Stimulated activated CD4-positive, alpha-beta T cell treated with anti-CD3 and anti-CD28 coated beads, Interleukin-15, amount 100 ng/mL, for 1 hour (primary cell): Measurements from ENCODE around the gene NME5.

Experiments used
- DNase-seq, 2 donors: peaks; one replicate each; pipeline ENCODE4 v3.0.0-alpha.2; 2020; ENCODE audit warnings: low read depth in 1 of 2, low spot score in 1 of 2

Gene NME5

DNA sequence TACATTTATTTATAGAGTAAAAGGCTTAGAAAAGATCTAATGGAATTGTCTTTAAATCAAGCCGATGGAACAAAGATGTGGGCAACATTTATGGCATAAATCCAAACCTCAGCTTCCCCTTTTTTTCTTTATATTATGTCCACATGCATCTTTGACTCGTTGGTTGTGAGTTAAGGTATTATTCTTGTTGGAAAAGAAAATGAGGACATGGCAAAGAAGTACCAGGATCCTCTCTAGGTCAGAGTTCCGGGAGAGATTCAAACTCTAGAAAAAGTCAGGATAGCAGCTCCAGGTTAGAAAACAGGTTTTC, 508 bp upstream of the NME5 start:
- DNase-seq, result no peak

DNA sequence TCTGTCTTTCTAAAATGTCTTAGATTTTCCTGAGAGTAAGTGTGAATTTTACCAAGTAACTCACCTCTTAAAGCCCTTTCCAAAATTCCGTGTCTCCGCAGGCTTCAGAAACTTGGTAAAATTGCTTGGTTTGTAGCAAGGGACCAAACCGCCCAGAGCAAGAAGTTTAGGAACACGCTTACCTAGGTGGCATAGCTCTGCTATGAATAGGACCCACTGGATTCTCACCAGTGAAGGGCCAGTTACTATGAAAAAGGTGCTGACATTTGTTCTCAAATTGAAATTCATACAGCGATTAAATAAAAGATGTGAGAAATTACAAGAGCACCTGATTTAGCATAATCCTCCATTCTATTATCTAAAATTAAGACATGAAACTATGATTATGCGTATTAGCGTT, 6.7 kb downstream of the NME5 start:
- no peak for DNase-seq

DNA sequence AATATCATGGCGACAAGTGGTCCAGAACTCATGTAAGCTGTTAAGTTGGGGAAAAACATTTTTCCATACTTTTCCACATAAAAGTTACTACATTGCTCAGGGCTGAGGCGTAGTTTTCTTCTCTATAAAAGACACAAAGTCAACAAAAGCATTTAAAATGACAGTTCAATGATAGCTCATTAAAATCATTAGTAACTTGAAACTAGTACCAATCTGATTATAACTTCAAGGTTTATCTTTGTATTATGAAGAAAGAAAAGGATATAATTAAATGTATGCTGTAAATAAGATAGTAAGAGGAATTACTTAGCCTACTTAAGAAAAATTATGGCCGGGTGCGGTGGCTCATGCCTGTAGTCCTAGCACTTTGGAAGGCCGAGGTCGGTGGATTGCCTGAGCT, 9.9 kb downstream of the NME5 start:
- DNase-seq, result no peak

DNA sequence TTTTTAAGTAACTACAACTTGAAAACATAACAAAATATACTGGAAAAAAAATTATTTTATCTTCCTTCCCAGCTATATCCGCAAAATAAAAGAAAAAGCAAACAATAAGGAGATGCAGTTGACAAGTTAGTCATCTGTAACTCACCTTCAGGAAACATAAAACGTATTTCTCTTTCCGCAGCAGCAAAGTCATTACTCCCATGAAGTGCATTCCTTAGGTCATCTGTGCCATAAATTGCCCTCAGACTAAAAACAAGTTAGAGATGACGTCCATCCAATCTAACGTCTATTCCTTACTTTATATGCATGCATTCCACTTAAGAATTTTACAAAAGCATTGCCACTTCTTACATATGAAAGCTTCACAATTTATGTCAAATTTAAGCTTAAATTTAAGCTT, 10.9 kb downstream of the NME5 start:
- DNase-seq, result no peak

DNA sequence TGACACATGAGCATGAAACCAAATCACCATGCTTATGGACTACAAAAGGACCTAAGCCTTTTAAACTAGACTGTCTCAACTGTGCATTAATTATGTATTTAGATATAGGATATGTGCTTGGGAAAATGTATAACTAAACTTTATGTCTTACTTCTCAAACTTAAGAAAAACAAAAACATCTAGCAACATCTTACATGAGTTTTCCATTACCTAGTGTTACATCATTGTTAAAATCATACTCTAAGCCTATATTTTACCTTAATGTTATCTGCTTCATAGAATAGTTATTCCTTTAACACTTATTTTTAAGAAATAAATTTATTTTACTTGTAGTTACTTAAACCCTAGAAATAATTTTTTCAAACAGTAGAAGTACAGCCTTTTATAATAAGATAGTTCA, 24.0 kb downstream of the NME5 start:
- DNase-seq, result no peak

DNA sequence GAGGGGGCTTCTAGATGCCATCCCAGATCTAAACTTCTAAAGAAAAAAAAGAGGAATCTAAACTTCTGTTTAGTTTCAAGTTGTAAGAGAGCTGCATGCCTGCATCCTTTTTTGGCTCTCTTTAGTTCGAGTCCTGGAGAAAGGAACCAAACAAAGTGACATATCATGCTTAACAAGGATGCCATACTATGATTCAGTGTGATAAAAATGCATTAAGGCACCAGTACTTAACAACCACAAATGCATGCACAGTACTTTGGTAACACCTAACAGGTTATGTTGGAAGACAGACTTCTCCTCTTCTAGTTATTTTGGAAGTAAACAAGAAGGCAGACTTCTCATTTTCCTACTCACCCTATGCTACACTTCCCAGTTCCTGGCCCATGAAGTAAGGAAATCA, 27.3 kb downstream of the NME5 start:
- DNase-seq, result no peak

DNA sequence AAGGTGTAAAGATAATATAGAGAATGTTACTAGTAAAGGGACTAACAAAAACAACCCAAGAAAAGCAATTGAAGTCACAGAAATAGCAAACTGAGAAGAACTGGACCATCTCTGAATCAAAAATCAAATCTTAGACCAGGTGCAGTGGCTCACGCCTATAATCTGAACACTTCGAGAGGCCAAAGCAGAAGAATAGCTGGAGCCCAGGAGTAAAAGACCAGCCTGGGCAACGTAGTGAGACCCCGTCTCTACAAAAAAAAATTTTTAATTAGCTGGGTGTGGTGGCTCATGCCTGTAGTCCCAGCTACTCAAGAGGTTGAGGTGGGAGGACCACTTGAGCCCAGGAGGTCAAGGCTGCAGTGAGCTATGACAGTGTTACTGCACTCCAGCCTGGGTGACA, 28.0 kb downstream of the NME5 start:
- DNase-seq, result no peak

DNA sequence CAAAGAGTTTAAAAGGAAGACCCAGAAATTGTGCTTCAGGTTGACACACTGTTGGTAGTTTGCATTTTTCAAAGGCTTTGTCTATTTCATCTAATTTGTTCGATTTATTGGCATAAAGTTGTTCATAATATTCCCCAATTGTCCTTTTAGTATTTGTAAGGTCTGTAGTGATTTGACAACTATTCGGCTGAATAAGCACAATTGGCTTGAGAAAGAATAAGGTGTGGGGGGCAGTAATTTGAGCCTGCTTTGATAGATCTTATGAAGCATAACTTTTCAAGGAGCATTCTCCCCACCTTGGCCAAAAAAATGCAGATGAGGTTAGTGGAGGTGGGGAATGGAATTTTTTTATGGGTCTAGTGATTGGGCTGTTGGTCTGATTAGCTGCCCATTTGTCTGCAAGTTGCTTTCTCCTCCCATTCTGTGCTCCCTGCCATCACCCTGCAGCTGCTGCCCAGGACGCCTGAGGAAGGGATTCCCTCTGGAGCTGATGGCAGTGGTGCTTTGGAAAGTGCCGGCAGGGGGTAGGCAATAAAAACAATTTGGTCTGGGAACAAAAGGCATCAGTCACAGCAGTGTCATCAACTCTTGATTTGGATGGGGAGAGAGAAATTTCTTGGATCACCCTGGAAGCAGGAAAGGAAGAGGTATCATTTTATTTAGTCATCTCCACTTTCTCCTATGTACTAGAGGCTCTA, 28.8 kb downstream of the NME5 start:
- DNase-seq, result no peak

DNA sequence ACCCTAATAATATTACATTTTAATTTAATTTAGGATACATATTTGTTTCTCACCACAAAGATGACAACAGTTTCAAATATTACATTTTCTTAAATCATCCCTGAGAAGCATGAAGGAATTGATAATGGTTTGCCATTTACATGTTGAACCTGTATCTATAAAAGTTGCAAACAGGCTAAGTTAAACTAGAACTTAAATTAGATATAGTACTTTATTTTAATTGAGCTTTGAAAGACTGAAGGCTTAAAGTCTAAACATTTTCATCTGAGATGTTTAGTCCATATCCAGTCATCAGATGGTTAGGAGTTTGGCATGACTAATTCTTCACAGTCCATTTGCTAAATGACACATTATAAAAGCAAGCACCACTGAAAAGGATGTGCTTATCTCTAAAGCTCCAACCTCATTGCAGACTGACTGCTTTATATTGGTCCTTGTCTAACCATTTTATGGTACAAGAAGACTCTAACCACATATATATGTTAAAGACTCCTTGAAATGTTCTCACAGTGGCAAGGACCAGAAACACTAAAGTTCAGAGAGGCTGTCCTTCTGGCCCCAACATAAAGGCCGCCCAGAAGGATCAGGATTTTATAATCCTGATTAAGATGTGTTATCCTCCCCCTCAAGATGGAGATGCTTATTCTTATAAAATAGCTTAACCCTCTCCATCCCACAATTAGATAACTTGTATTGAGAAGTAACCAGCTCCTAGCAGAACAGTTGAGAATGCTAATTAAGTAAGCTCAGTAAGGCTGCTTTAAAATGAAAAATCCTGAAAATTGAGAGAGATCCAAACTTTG, 29.6 kb downstream of the NME5 start:
- no peak for DNase-seq

DNA sequence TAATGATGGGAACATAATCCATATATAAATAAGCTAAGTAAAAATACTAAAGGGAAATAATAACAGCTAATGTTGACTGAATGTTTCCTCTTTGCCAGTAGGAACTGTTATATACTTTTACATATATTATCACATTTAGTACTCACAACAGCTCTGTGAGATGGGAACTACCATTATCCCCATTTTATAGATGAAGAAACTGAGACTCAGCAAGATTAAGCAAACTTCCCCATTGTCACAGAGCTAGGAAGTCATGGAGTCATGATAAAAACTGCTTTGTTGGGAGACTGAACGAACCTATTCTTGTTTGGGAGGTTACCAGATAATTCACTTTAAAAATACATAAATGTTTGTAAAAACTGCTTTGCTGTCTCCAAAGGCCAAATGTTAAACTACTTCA, 32.0 kb downstream of the NME5 start:
- DNase-seq, result no peak

DNA sequence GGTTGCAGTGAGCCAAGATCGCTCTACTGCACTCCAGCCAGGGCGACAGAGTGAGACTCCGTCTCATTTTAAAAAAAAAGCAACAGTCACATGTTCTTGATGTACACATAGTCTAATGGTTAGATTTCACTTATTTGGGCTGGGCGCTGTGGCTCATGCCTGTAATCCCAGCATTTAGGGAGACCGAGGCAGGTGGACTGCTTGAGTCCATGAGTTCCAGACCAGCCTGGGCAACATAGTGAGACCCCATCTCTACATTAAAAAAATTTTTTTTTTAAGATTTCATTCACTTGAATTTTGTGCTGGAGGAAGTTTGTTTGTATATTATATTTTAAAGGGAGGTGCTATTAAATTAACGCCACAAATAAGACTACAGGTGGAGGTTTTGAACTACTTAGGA, 33.5 kb downstream of the NME5 start:
- DNase-seq, result no peak

DNA sequence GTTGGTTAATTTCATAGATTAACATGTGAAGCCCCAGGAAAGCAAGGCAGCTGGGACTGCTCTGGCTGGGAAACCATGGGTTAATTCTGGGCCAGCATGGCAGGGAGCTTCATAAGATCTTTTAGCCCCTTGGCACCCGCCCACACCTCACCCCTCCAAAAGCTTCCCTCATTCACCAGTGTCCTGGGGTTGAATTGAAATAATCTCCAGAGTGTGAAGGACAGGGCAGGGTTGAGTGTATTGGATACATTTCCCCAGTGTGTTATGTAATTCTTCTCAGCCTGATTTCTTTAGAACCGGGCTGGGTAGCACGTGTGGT, 36.0 kb downstream of the NME5 start:
- no peak for DNase-seq

DNA sequence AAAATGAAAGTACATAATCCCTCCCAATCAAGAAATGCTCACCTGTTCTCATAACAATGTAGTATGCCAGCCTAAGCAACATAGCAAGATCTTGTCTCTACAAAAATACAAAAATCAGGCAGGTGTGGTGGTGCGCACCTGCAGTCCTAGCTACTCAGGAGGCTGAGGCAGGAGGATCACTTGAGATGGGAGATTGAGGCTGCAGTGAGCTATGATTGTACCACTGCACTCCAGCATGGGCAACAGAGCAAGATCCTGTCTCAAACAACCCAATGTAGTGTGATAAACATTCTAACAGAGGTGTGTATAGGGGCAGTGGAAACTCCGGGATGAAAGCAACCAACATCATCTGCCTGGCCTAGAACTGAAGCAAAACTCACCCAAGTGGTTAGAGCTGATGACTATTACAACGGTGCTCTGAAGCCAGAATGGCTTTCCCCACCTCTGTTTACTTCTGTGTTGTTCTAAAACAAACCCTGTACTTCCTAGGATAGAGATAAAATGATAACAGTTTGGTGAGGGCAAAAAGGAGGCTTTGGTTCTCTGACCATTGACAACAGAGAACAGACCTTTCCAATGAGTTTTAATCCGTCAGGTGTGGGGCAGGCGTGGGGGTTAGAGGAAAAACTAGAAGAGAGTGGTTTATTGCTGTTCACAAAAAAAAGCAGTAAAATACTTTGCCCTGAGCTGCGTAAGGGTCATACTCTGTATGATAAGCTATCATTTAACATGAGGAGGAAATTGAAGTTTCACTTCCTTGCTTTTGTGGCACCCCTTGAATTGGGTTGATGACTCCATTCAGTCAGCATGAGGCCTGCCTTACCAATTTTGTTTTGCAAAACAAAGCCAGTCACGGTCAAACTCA, 36.5 kb downstream of the NME5 start:
- no peak for DNase-seq

DNA sequence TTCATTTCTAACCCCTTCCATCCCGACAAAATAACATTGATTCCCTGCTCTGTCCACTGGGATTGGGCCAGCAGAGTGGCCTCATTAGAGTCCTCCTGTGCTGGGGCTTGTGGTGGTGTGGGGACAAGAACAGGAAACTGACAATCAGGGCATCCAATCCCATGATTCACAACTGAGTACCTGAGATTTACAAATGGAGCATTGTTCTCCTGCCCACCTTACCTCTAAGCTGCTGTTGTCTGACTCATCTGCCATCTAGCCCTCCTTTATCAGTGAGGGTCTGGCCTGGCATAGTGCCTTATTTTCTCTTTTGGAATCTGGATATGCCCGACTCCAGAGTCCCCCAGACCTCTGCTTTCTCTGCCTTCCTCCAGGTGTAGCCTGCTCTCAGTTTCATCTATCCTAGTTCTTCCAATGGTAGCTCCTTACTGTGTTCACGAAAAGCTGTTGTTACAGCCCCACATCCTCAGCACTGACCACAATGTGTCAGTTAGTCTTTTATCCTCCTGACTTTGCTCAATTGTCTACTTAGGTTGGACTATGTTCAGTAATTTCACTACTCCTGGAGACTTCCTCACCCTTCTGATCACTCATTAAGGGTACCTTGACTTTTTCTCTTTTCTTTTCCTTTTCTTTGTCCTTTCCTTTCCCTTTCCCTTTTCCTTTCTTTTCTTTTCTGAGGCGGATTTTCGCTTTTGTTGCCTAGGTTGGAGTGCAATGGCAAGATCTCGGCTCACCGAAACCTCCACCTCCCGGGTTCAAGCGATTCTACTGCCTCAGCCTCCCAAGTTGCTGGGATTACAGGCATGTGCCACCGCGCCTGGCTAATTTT, 42.0 kb downstream of the NME5 start:
- no peak for DNase-seq

DNA sequence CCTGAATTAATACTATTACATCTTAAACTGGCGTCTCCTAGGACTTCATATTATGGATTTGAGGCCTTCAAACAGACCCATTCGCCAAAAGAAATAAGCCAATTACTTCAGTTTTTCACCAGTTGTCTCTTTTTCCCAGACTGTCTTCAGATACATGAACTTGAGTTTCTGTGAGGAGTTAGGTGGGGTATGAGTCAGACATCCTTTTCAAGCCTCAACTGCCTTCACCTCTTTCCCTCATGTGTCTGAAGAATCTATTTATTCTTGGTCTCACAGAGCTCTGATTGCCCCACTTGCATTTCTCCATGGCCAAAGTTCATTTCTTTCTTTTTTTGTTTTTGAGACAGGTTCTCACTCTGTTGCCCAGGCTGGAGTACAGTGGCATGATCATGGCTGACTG, 42.9 kb downstream of the NME5 start:
- DNase-seq, result no peak

DNA sequence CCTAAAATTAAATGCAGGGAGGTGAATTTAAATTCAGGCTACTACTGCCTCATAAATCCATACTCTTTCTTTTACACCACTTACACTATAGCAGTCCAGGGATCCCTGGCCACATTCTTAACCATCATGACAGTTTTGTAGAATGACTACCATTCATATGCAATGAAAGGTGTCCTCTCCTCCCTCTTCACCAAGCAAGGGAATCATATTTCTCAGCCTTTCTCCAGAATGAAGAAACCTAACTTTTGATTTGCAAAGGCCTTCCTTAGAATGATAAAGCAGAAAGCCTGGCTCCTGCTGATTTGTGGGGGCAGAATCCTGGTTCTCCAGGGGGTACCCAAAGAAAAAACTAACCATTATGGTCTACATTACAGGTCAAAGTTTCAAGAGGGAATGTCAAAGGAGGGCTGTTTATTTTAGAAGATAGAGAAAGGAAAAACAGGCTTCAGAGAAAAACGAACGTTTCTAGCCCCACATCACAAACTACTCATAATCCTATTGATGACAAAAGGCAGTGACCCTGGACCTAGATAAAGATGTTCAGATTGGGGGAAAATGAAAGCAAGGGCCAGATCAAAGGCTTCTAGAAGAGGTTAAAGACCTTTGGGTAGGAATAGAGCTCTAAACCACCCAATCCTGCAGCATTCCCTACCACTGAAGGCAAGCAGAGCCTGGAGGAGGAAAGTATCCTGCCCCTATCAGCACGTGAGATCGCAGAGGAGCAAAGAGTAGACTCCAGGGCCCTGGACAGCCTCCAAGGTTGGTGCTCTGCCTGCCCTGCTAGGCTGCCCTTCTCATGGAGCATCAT, 43.9 kb downstream of the NME5 start:
- DNase-seq, result no peak

DNA sequence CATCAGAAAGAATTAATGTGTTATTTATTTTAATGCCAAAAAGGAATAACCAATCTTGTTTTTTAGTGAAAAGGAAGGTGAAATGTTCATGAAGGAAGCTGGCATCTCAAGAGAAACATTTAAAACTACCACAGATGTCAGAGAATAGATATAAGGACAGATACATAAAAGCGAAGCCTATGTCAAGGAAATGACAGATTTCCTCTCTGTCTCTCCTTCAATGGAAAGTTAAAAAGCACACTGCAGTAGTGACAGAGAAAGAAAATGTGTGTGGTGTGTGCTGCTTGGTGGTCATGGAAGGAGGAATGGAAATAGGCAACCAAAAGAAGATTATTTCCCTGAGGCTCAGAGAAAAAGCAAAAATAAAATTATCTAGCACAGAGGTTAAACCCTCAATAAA, 46.2 kb downstream of the NME5 start:
- no peak for DNase-seq

DNA sequence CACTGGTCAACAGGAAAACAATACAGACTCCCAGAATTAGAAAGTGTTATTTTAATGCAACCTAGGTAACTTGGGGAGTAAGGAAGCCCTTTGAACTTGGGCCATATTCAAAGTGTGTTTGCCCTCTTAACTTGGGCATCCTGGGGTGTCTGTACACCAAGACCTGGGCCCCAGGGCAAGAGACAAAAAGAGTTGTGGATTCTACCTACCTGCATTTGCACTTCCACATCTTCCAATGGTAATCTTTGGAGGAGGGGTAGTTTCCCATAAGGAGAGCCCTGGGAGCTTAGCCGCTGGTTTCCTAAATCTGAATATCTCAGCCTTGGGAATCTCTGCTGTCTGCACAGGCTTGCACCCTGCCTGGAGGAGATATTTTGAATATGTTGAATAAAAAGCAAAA, 46.9 kb downstream of the NME5 start:
- no peak for DNase-seq

DNA sequence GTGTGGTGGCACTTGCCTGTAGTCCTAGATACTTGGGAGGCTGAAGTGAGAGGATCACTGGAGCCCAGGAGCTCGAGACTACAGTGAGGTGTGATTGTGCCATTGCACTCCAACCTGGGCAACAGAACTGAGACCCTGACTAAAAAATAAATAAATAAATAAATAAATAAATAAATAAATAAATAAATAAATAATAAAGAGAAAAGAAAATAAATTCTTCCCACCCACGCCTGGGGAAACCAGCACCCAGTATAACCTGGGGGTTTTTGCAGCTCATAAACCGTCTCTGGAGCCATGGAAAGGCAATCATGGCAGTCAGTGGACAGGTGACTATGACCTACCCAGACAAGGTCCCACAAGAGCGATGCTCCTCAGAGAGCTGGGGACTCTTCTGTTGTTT, 47.5 kb downstream of the NME5 start:
- DNase-seq, result no peak

DNA sequence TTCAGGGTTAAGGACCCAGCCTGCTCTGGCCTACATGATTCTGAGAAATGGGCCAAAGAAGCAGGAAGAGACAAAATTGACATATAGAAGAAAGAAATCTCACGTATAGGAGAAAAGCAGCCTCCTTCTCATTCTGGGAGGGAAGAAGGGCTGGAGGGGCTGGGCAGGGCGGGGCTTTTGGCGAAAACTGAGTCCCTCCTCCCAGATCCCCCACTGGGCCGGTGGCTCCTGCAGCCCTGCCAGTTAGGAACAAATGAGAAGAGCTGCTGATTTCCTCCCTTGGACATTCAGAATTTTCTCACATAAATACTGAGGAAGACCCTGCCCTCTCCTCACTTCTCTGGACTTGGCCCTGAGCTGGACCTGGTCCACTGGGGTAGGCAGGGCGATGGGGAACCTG, 55.5 kb downstream of the NME5 start, which contains the start of gene WNT8A:
Gene WNT8A (plus strand): TSS at position 332 of the 400 bp plus-strand sequence. CDS start 95 bp downstream, outside the sequence.
- no peak for DNase-seq
